ENCODE data around the gene UGT1A10. TPM values are rescaled to one million over a fixed set of nuclear protein-coding genes. Genes with fewer than 3 reads are reported as not detected.
"Not testable (repeated sequence)": the region's sequence is repeated elsewhere in the genome, so short reads cannot be mapped to it uniquely, and the experiment has no call there.

Gene UGT1A10
- total and polyA plus RNA-seq, 2 donors (not counting 3 experiments of a cell fraction or from before 2014, with no cell fraction given): not detected

DNA sequence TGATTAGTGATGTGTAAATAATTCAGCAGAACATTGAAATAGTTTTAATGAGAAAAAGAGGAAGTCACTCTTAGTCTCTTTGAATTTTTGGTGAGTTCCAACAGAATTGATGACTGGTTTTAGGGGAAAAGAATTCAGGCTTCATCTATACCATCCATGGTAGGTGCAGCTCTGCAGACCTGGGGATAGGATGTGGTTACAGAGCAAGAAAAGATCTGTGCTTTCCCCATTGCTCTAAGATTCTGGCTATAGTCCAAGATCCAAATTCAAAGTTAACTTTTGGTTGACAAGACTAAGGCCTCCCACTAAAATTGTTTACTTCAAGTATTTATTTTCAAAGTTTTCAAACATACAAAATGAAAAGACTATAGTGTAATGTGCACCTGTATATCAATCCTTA lies 3.6 kb downstream of the UGT1A10 start:
- TF ChIP-seq POLR2A (IDR thresholded peaks at IDR 0.05; ENCODE audit: low read depth, low read length) (no peak), MYC (IDR thresholded peaks at IDR 0.05; ENCODE audit: low read depth, low read length) (no peak), GATA2 (IDR thresholded peaks at IDR 0.05; ENCODE audit: insufficient read depth, insufficient read length, low read depth, low read length) (no peak), CTCF (IDR thresholded peaks at IDR 0.05; ENCODE audit: extremely low read depth in 1 of 2, insufficient read depth in 1 of 2, low read depth in 1 of 2, low read length in 2 of 2) (no peak)
- DNase-seq (ENCODE audit: low read depth, low spot score) (no peak), FAIRE-seq (no peak)
- ChIA-PET POLR2A (no interaction called here), CTCF (no interaction called here)
- Histone ChIP-seq H3K9me3 (replicated peaks; ENCODE audit: control insufficient read depth, insufficient read depth, low read length) (no peaks in the 10 kb centered on the region), H2AFZ (ENCODE audit: low read depth, low read length) (no peak overlapping the region), H3K4me2 (ENCODE audit: insufficient read depth, low read length) (no peak overlapping the region), H3K9me1 (replicated peaks; ENCODE audit: control insufficient read depth, extremely low read depth, insufficient read depth, low read length) (no peaks in the 10 kb centered on the region), H3K27ac (ENCODE audit: insufficient read depth, low read depth, low read length) (no peak overlapping the region), H3K4me3 (replicated peaks in 1 of 3; ENCODE audit: insufficient read depth in 1 of 3, low read depth in 1 of 3, low read length in 3 of 3) (no peak overlapping the region), H3K27me3 (ENCODE audit: control insufficient read depth in 2 of 2, insufficient read depth in 2 of 2, low read length in 2 of 2) (peaks cover 0 to 2% of the 10 kb centered on the region in 2 experiments), H3K36me3 (ENCODE audit: control insufficient read depth in 2 of 2, extremely low read depth in 1 of 2, insufficient read depth in 2 of 2, low read length in 2 of 2) (no peaks in the 10 kb centered on the region), H3K9ac (replicated peaks; ENCODE audit: extremely low read depth, insufficient read depth, low read length) (no peak overlapping the region), H3K79me2 (ENCODE audit: control insufficient read depth, insufficient read depth, low read length) (no peaks in the 10 kb centered on the region), H4K20me1 (replicated peaks; ENCODE audit: control insufficient read depth, extremely low read depth, insufficient read depth, low read length) (no peaks in the 10 kb centered on the region), H3K4me1 (ENCODE audit: control insufficient read depth, extremely low read depth, insufficient read depth, low read length) (no peaks in the 10 kb centered on the region)
- dilution Hi-C loops (cut with MboI; ENCODE audit: extremely low pct_ligation_motif_present, low sequenced_read_pairs): no loop called here
- BruUV-seq (replicated peaks): no TSS peak
- intact Hi-C loops (cut with micrococcal nuclease): no loop called here

- Histone ChIP-seq H3K9ac (replicated peaks; ENCODE audit: extremely low read depth, insufficient read depth, low read length) (no peak overlapping the region), H3K27ac (ENCODE audit: insufficient read depth, low read depth, low read length) (no peak overlapping the region), H3K9me3 (replicated peaks; ENCODE audit: control insufficient read depth, insufficient read depth, low read length) (no peaks in the 10 kb centered on the region), H3K4me2 (ENCODE audit: insufficient read depth, low read length) (no peak overlapping the region), H4K20me1 (replicated peaks; ENCODE audit: control insufficient read depth, extremely low read depth, insufficient read depth, low read length) (no peaks in the 10 kb centered on the region), H3K79me2 (ENCODE audit: control insufficient read depth, insufficient read depth, low read length) (no peaks in the 10 kb centered on the region), H3K36me3 (ENCODE audit: control insufficient read depth in 2 of 2, extremely low read depth in 1 of 2, insufficient read depth in 2 of 2, low read length in 2 of 2) (no peaks in the 10 kb centered on the region), H3K9me1 (replicated peaks; ENCODE audit: control insufficient read depth, extremely low read depth, insufficient read depth, low read length) (no peaks in the 10 kb centered on the region), H3K4me1 (ENCODE audit: control insufficient read depth, extremely low read depth, insufficient read depth, low read length) (no peaks in the 10 kb centered on the region), H2AFZ (ENCODE audit: low read depth, low read length) (no peak overlapping the region), H3K27me3 (ENCODE audit: control insufficient read depth in 2 of 2, insufficient read depth in 2 of 2, low read length in 2 of 2) (no peaks in the 10 kb centered on the region), H3K4me3 (replicated peaks in 1 of 3; ENCODE audit: insufficient read depth in 1 of 3, low read depth in 1 of 3, low read length in 3 of 3) (no peak overlapping the region)
- ChIA-PET POLR2A (no interaction called here), CTCF (interaction anchor here (1.4 kb wide), 1 partner anchor 194 kb away, joined by 3 read pairs; no protein-coding TSS in a partner anchor)
- BruUV-seq (replicated peaks): no TSS peak
- intact Hi-C loops (cut with micrococcal nuclease) (no loop called here), dilution Hi-C loops (cut with MboI; ENCODE audit: extremely low pct_ligation_motif_present, low sequenced_read_pairs) (no loop called here)
- TF ChIP-seq CTCF (IDR thresholded peaks at IDR 0.05; ENCODE audit: extremely low read depth in 1 of 2, insufficient read depth in 1 of 2, low read depth in 1 of 2, low read length in 2 of 2): peak; percentile 6 to 35
- TF ChIP-seq POLR2AphosphoS5 (IDR thresholded peaks at IDR 0.05; ENCODE audit: insufficient read depth, low read depth, low read length): no peak
- FAIRE-seq (no peak), DNase-seq (ENCODE audit: low read depth, low spot score) (peak; percentile 13)
These were observed 6.9 kb downstream of the UGT1A10 start for GRCh38 chr2:233643128-233643527.

- H3K27me3 ChIP-seq (ENCODE audit: control insufficient read depth in 2 of 2, insufficient read depth in 2 of 2, low read length in 2 of 2); dilution Hi-C loops (cut with MboI; ENCODE audit: extremely low pct_ligation_motif_present, low sequenced_read_pairs); H3K79me2 ChIP-seq (ENCODE audit: control insufficient read depth, insufficient read depth, low read length); H3K27ac ChIP-seq (ENCODE audit: insufficient read depth, low read depth, low read length); POLR2A ChIA-PET; H3K4me1 ChIP-seq (ENCODE audit: control insufficient read depth, extremely low read depth, insufficient read depth, low read length); H3K4me2 ChIP-seq (ENCODE audit: insufficient read depth, low read length); H3K9me1 ChIP-seq (replicated peaks; ENCODE audit: control insufficient read depth, extremely low read depth, insufficient read depth, low read length); intact Hi-C loops (cut with micrococcal nuclease); H3K9me3 ChIP-seq (replicated peaks; ENCODE audit: control insufficient read depth, insufficient read depth, low read length); H4K20me1 ChIP-seq (replicated peaks; ENCODE audit: control insufficient read depth, extremely low read depth, insufficient read depth, low read length); H2AFZ ChIP-seq (ENCODE audit: low read depth, low read length); DNase-seq (ENCODE audit: low read depth, low spot score); H3K36me3 ChIP-seq (ENCODE audit: control insufficient read depth in 2 of 2, extremely low read depth in 1 of 2, insufficient read depth in 2 of 2, low read length in 2 of 2); H3K9ac ChIP-seq (replicated peaks; ENCODE audit: extremely low read depth, insufficient read depth, low read length); H3K4me3 ChIP-seq (replicated peaks in 1 of 3; ENCODE audit: insufficient read depth in 1 of 3, low read depth in 1 of 3, low read length in 3 of 3); FAIRE-seq; CTCF ChIA-PET; BruUV-seq (replicated peaks): not testable (repeated sequence)
These were observed 9.8 kb downstream of the UGT1A10 start for GRCh38 chr2:233646033-233646432.
